HepG2 (cell line): ENCODE measurements around the gene KCTD1. TPM values are rescaled to one million over a fixed set of nuclear protein-coding genes. Genes with fewer than 3 reads are reported as not detected.

Source experiments
- ATAC-seq: fragments of 200-7000 bp; cut with Tn5 transposase; 3 replicates; pipeline ENCODE4 v1.9.1; 2020; ENCODE audit warnings: mild to moderate bottlenecking, moderate library complexity
- BruUV-seq: library from RNA; stranded (reverse); fragments of 400-500 nt; replicated peaks from 2 replicates; lab custom pipeline; 2021; lab: Mats Ljungman, UMichigan
- CTCF ChIA-PET: fragments of 300-600 bp; formaldehyde crosslinking; extraction: SDS; loops from one replicate; lab custom pipeline; 2021; ENCODE audit warnings: low total read pairs, inconsistent platforms, low intra/inter-chr PET ratio; lab: Yijun Ruan, JAX
- POLR2A ChIA-PET: fragments of 350-600 bp; sonication (Branson Sonifier 250); formaldehyde crosslinking; loops from one replicate; lab custom pipeline; 2020; ENCODE audit warnings: antibody characterized with exemption, inconsistent platforms; lab: Yijun Ruan, JAX
- DNase-seq: peaks from one replicate; pipeline ENCODE4 v3.0.0-alpha.2; 2015; ENCODE audit warnings: low spot score
- FAIRE-seq: peaks from 3 replicates; lab custom pipeline; 2011; peaks lifted over from hg19 to GRCh38; lab: Jason Lieb, UNC
- H2AFZ ChIP-seq: one replicate; pipeline ENCODE4 v1.6.1; 2011; ENCODE audit warnings: low read length, inconsistent platforms
- H3K27ac ChIP-seq: fragments of 300-600 bp; 3 replicates; pipeline ENCODE4 v1.8.0; 2011; ENCODE audit warnings: mixed run types, mild to moderate bottlenecking, mixed read lengths, low read length, inconsistent platforms; ENCODE audit not compliant: insufficient read depth; ENCODE audit errors: extremely low read length
- H3K27me3 ChIP-seq, 2 experiments: fragments of 200-600 bp in 1 of 2; 2 replicates in 1 of 2; 3 replicates in 1 of 2; pipeline versions ENCODE4 v1.6.0 to v1.8.0; 2011; ENCODE audit warnings: low read length in 2 of 2, mild to moderate bottlenecking in 2 of 2, moderate library complexity in 2 of 2, inconsistent platforms in 1 of 2; ENCODE audit not compliant: insufficient read depth in 2 of 2, control insufficient read depth in 1 of 2
- H3K36me3 ChIP-seq, 2 experiments: fragments of 200-600 bp in 1 of 2; replicated peaks in 1 of 2; 2 replicates in 1 of 2; 3 replicates in 1 of 2; pipeline versions ENCODE4 v1.5.1 to v1.8.0; 2011; ENCODE audit warnings: low read length in 2 of 2, inconsistent platforms in 1 of 2; ENCODE audit not compliant: insufficient read depth in 2 of 2, control insufficient read depth in 1 of 2
- H3K4me1 ChIP-seq: 2 replicates; pipeline ENCODE4 v1.5.1; 2012; ENCODE audit warnings: low read length, inconsistent platforms; ENCODE audit not compliant: insufficient read depth
- H3K4me2 ChIP-seq: 2 replicates; pipeline ENCODE4 v1.6.0; 2011; ENCODE audit warnings: low read depth, low read length, inconsistent platforms
- H3K4me3 ChIP-seq, 3 experiments: fragments of 200-600 bp in 1 of 3; sonication (generic), shearing (Covaris generic) in 1 of 3; replicated peaks in 1 of 3; 2 replicates each; pipeline ENCODE4 v1.5.1; 2011 to 2016; ENCODE audit warnings: low read length in 3 of 3, inconsistent platforms in 2 of 3, low read depth in 2 of 3, mild to moderate bottlenecking in 2 of 3, control low read depth in 1 of 3, mixed read lengths in 1 of 3; ENCODE audit not compliant: insufficient read depth in 1 of 3
- H3K79me2 ChIP-seq: one replicate; pipeline ENCODE4 v1.6.1; 2011; ENCODE audit warnings: low read length, inconsistent platforms; ENCODE audit not compliant: insufficient read depth
- H3K9ac ChIP-seq: 2 replicates; pipeline ENCODE4 v1.6.0; 2011; ENCODE audit warnings: mild to moderate bottlenecking, low read depth, low read length, inconsistent platforms; ENCODE audit not compliant: insufficient read depth
- H3K9me3 ChIP-seq: 2 replicates; pipeline ENCODE4 v1.5.1; 2012; ENCODE audit warnings: mild to moderate bottlenecking, low read length
- H4K20me1 ChIP-seq: 2 replicates; pipeline ENCODE4 v1.6.0; 2011; ENCODE audit warnings: inconsistent platforms, mild to moderate bottlenecking, low read length, moderate library complexity; ENCODE audit not compliant: insufficient read depth
- KAT7 ChIP-seq: IDR thresholded peaks from 2 replicates; pipeline ENCODE4 v1.6.1; 2018; ENCODE audit warnings: borderline replicate concordance, missing compliant biosample characterization
- NCOA5 ChIP-seq: sonication (generic); formaldehyde crosslinking; IDR thresholded peaks from 2 replicates; pipeline ENCODE4 v1.4.0; 2020; ENCODE audit warnings: missing genetic modification reagents
- NFIB ChIP-seq: sonication (generic); formaldehyde crosslinking; IDR thresholded peaks from 2 replicates; pipeline ENCODE4 v1.9.0; 2021; ENCODE audit warnings: missing genetic modification reagents, mild to moderate bottlenecking, borderline replicate concordance
- NR2F6 ChIP-seq, 2 experiments: IDR thresholded peaks; 2 replicates each; pipeline ENCODE4 v1.6.1; 2016; ENCODE audit warnings: antibody characterized with exemption in 1 of 2, mild to moderate bottlenecking in 1 of 2
- TAF15 ChIP-seq: fragments of 200-400 bp; formaldehyde crosslinking; IDR thresholded peaks from one replicate; pipeline ENCODE4 v1.6.1; 2018; ENCODE audit warnings: mild to moderate bottlenecking, low read depth, low read length; ENCODE audit not compliant: poor library complexity, severe bottlenecking
- TSC22D2 ChIP-seq: sonication (generic); formaldehyde crosslinking; IDR thresholded peaks from 2 replicates; pipeline ENCODE4 v1.5.1; 2020; ENCODE audit warnings: missing genetic modification reagents, mild to moderate bottlenecking, borderline replicate concordance
- ZNF652 ChIP-seq: IDR thresholded peaks from 2 replicates; pipeline ENCODE4 v1.6.1; 2016; ENCODE audit warnings: low read depth, borderline replicate concordance
- WGBS: methylation state at CpG from one replicate; pipeline ENCODE4 v1.1.6; 2017; ENCODE audit warnings: low lambda C conversion rate; 5-methylcytosine and 5-hydroxymethylcytosine counted together
- in situ Hi-C: cut with HindIII; loops from 2 replicates; pipeline ENCODE4 v1.10.0; 2017; ENCODE audit warnings: low pct_unique_long_range_greater_than_20kb; ENCODE audit not compliant: extremely low pct_ligation_motif_present
- intact Hi-C: fragments of 100-400 bp; cut with micrococcal nuclease; formaldehyde crosslinking; loops from one replicate; pipeline ENCODE4 v1.10.0; 2022; ENCODE audit not compliant: unreplicated experiment
- polyA plus RNA-seq, 8 experiments: library from polyadenylated mRNA; depleted of rRNA in 3 of 8; stranded (reverse) in 7 of 8; unstranded in 1 of 8; fragments of >200 nt; fragmentation: Illumina TruSeq in 4 of 8; extraction: Trizol in 4 of 8; gene quantifications; 2 replicates each; pipeline versions ENCODE4 v1.2.1 to v1.2.3, GENCODE V29; 2011 to 2016; ENCODE audit warnings: low read depth in 4 of 8, missing spikeins in 1 of 8, mixed read lengths in 1 of 8; ENCODE audit not compliant: insufficient read depth in 1 of 8
- total RNA-seq, 5 experiments: library from RNA; depleted of rRNA; stranded (reverse); fragments of >200 nt; fragmentation: Illumina TruSeq; extraction: Trizol; gene quantifications; 2 replicates each; pipeline ENCODE4 v1.2.3, GENCODE V29; 2016; ENCODE audit warnings: low read depth in 1 of 5
- TF ChIP-seq, protein P1 (sequence below): sonication (generic); formaldehyde crosslinking; IDR thresholded peaks from 2 replicates; pipeline ENCODE4 v1.4.0; 2020; ENCODE audit warnings: mild to moderate bottlenecking, missing genetic modification reagents

The KCTD1 gene
- total and polyA plus RNA-seq, 2 of the 13 experiments (the other 11 are each of a cell fraction or from before 2014, with no cell fraction given): 2.7 to 6.8 TPM

DNA sequence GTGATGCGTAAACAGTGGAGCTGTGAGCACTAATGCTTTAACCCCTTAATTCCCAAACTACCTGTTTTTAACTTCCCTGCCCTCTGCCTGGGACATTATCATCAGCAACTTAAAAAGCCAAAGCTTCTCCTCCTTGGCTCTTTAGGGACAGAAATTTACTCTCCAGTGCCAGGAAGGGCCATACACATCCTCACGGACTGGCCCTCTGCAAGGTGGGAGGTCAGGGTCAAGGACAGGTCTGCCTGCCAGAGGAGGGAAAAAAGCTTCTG, 21.5 kb downstream of the KCTD1 start:
- H3K9ac ChIP-seq: no peak overlapping the region
- intact Hi-C loops: no loop called here
- H3K9me3 ChIP-seq: no peaks in the 10 kb centered on the region
- in situ Hi-C loops: loop anchor here (25.0 kb wide), 1 partner anchor 90 kb away; no protein-coding TSS in a partner anchor
- H3K36me3 ChIP-seq: no peaks in the 10 kb centered on the region
- TF ChIP-seq TAF15 (no peak), NCOA5 (CRISPR knock-in tag) (no peak), TSC22D2 (no peak), KAT7 (CRISPR knock-in tag) (no peak), ZNF652 (CRISPR knock-in tag) (peak; percentile 55), NR2F6 (IDR thresholded peaks at IDR 0.05) (peak; percentile 23; the same call in 1 of the 2 replicates), NR2F6 (CRISPR knock-in tag; IDR thresholded peaks at IDR 0.05) (peak; percentile 33; the same call in 1 of the 2 replicates), NFIB (CRISPR knock-in tag) (no peak)
- TF ChIP-seq, protein P1, sequence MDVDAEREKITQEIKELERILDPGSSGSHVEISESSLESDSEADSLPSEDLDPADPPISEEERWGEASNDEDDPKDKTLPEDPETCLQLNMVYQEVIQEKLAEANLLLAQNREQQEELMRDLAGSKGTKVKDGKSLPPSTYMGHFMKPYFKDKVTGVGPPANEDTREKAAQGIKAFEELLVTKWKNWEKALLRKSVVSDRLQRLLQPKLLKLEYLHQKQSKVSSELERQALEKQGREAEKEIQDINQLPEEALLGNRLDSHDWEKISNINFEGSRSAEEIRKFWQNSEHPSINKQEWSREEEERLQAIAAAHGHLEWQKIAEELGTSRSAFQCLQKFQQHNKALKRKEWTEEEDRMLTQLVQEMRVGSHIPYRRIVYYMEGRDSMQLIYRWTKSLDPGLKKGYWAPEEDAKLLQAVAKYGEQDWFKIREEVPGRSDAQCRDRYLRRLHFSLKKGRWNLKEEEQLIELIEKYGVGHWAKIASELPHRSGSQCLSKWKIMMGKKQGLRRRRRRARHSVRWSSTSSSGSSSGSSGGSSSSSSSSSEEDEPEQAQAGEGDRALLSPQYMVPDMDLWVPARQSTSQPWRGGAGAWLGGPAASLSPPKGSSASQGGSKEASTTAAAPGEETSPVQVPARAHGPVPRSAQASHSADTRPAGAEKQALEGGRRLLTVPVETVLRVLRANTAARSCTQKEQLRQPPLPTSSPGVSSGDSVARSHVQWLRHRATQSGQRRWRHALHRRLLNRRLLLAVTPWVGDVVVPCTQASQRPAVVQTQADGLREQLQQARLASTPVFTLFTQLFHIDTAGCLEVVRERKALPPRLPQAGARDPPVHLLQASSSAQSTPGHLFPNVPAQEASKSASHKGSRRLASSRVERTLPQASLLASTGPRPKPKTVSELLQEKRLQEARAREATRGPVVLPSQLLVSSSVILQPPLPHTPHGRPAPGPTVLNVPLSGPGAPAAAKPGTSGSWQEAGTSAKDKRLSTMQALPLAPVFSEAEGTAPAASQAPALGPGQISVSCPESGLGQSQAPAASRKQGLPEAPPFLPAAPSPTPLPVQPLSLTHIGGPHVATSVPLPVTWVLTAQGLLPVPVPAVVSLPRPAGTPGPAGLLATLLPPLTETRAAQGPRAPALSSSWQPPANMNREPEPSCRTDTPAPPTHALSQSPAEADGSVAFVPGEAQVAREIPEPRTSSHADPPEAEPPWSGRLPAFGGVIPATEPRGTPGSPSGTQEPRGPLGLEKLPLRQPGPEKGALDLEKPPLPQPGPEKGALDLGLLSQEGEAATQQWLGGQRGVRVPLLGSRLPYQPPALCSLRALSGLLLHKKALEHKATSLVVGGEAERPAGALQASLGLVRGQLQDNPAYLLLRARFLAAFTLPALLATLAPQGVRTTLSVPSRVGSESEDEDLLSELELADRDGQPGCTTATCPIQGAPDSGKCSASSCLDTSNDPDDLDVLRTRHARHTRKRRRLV (CRISPR knock-in tag): no peak
- FAIRE-seq (no peak), ATAC-seq (no peak), DNase-seq (no peak)
- CTCF ChIA-PET: no interaction called here
- peaks cover 12% of the 10 kb centered on the region for H3K4me1 ChIP-seq
- H3K27ac ChIP-seq: no peak overlapping the region
- no peaks in the 10 kb centered on the region for H4K20me1 ChIP-seq
- 79% methylated on average over 2 of the region's 2 CpGs for WGBS
- no peaks in the 10 kb centered on the region for H3K27me3 ChIP-seq
- H3K79me2 ChIP-seq: no peaks in the 10 kb centered on the region
- no peak overlapping the region for H3K4me2 ChIP-seq
- POLR2A ChIA-PET: no interaction called here
- no peak overlapping the region for H3K4me3 ChIP-seq
- H2AFZ ChIP-seq: no peak overlapping the region
- no TSS peak for BruUV-seq
